WTC11 (cell line): Measurements from ENCODE around the gene XAB2.

ENCODE experiments used
- FOXJ3 ChIP-seq: sonication (generic); formaldehyde crosslinking; IDR thresholded peaks from 2 replicates; pipeline ENCODE4 v1.9.0; 2021; ENCODE audit warnings: missing genetic modification reagents, mild to moderate bottlenecking, borderline replicate concordance
- TEAD4 ChIP-seq: sonication (generic); formaldehyde crosslinking; IDR thresholded peaks from 2 replicates; pipeline ENCODE4 v1.8.0; 2022; ENCODE audit warnings: mild to moderate bottlenecking, missing genetic modification reagents
- TF ChIP-seq, protein P1 (sequence below): fragments of 200-600 bp; IDR thresholded peaks from 2 replicates; pipeline ENCODE4 v1.8.0; 2022; ENCODE audit warnings: antibody characterized with exemption

DNA sequence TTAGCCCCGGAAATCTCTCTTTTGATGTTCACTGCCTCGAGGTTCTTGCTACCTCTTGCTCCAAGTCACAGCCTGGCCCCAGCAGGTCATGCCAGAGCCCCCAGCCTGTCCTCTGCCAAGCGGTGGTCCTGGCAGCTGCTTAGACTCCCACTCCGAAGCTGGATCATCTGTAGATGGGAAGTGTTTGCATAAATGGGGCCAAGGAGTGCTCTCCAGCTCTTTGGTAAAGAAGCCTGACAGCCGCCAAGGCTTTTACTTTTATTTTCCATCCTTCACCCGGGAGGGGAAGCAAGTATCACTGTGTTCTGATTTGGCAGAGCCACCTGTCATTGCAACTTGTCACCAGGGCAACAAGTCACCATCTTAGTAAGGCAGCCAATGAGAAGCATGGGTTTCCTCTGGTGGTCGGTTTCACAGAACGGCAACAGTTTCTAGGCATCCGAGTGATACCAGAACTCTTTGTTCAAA is 28.9 kb upstream of the XAB2 start:
- TF ChIP-seq, protein P1, sequence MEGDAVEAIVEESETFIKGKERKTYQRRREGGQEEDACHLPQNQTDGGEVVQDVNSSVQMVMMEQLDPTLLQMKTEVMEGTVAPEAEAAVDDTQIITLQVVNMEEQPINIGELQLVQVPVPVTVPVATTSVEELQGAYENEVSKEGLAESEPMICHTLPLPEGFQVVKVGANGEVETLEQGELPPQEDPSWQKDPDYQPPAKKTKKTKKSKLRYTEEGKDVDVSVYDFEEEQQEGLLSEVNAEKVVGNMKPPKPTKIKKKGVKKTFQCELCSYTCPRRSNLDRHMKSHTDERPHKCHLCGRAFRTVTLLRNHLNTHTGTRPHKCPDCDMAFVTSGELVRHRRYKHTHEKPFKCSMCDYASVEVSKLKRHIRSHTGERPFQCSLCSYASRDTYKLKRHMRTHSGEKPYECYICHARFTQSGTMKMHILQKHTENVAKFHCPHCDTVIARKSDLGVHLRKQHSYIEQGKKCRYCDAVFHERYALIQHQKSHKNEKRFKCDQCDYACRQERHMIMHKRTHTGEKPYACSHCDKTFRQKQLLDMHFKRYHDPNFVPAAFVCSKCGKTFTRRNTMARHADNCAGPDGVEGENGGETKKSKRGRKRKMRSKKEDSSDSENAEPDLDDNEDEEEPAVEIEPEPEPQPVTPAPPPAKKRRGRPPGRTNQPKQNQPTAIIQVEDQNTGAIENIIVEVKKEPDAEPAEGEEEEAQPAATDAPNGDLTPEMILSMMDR, result no peak
- no peak for TF ChIP-seq TEAD4
- no peak for TF ChIP-seq FOXJ3 (CRISPR knock-in tag)
